ENCODE measurements around the gene STOX2.

STOX2 gene

GRCh38 chr4:183989931-183990330, 84.8 kb downstream of the STOX2 start:
- no peak for TF ChIP-seq ZFP30 (CRISPR knock-in tag; IDR thresholded peaks at IDR 0.05)
- TF ChIP-seq PATZ1 (CRISPR knock-in tag; IDR thresholded peaks at IDR 0.05; ENCODE audit: borderline replicate concordance), result no peak
- TF ChIP-seq ZNF565 (CRISPR knock-in tag; conservative IDR thresholded peaks at IDR 0.05; ENCODE audit: low read depth), result no peak
- TF ChIP-seq TOX (CRISPR knock-in tag; IDR thresholded peaks at IDR 0.05; ENCODE audit: borderline replicate concordance), result no peak
- no peak for TF ChIP-seq ZNF70 (CRISPR knock-in tag; IDR thresholded peaks at IDR 0.05)
- ATAC-seq, result no peak

- TF ChIP-seq ZC3H10 (CRISPR knock-in tag; IDR thresholded peaks at IDR 0.05), result no peak
- no peak for TF ChIP-seq PATZ1 (CRISPR knock-in tag; IDR thresholded peaks at IDR 0.05; ENCODE audit: borderline replicate concordance)
- TF ChIP-seq ZFP3 (CRISPR knock-in tag; IDR thresholded peaks at IDR 0.05), result no peak
- TF ChIP-seq PPARA (CRISPR knock-in tag; IDR thresholded peaks at IDR 0.05; ENCODE audit: borderline replicate concordance), result no peak
- TF ChIP-seq SNAI2 (CRISPR knock-in tag; IDR thresholded peaks at IDR 0.05), result no peak
- no peak for TF ChIP-seq RARB (CRISPR knock-in tag; IDR thresholded peaks at IDR 0.05)
- TF ChIP-seq ARNTL (CRISPR knock-in tag; IDR thresholded peaks at IDR 0.05; ENCODE audit: borderline replicate concordance, low read depth), result no peak
- no peak for TF ChIP-seq ZNF8 (CRISPR knock-in tag; IDR thresholded peaks at IDR 0.05)
- ATAC-seq, result no peak
Measured at GRCh38 chr4:183993676-183994075, 88.6 kb downstream of the STOX2 start.

- TF ChIP-seq CSDC2 (CRISPR knock-in tag; IDR thresholded peaks at IDR 0.05) (no peak), OSR1 (CRISPR knock-in tag; IDR thresholded peaks at IDR 0.05) (no peak), ZNF70 (CRISPR knock-in tag; IDR thresholded peaks at IDR 0.05) (no peak), ZNF565 (CRISPR knock-in tag; conservative IDR thresholded peaks at IDR 0.05; ENCODE audit: low read depth) (no peak), ISL1 (CRISPR knock-in tag; IDR thresholded peaks at IDR 0.05) (no peak), TOX (CRISPR knock-in tag; IDR thresholded peaks at IDR 0.05; ENCODE audit: borderline replicate concordance) (no peak), PATZ1 (CRISPR knock-in tag; IDR thresholded peaks at IDR 0.05; ENCODE audit: borderline replicate concordance) (no peak), POU6F1 (CRISPR knock-in tag; IDR thresholded peaks at IDR 0.05; ENCODE audit: borderline replicate concordance, low read depth) (no peak), ESRRG (CRISPR knock-in tag; IDR thresholded peaks at IDR 0.05) (no peak), BACH2 (CRISPR knock-in tag; IDR thresholded peaks at IDR 0.05; ENCODE audit: borderline replicate concordance) (no peak), GLIS3 (CRISPR knock-in tag; IDR thresholded peaks at IDR 0.05) (no peak), CSRNP3 (CRISPR knock-in tag; IDR thresholded peaks at IDR 0.05) (no peak), ZC3H10 (CRISPR knock-in tag; IDR thresholded peaks at IDR 0.05) (no peak), ZNF8 (CRISPR knock-in tag; IDR thresholded peaks at IDR 0.05) (no peak), ZFP3 (CRISPR knock-in tag; IDR thresholded peaks at IDR 0.05) (no peak), SNAI2 (CRISPR knock-in tag; IDR thresholded peaks at IDR 0.05) (no peak), RARB (CRISPR knock-in tag; IDR thresholded peaks at IDR 0.05) (no peak), TSHZ2 (CRISPR knock-in tag; IDR thresholded peaks at IDR 0.05) (no peak)
- ATAC-seq, result no peak
Measured at GRCh38 chr4:183995570-183995969, 90.5 kb downstream of the STOX2 start.

All from SK-N-SH treated with all-trans-retinoic acid at 6 μM for 48 hours (cell line).